Heart left ventricle (tissue), 16 donors: ENCODE data around the gene PRDM16. TPM values are rescaled to one million over a fixed set of nuclear protein-coding genes. Genes with fewer than 3 reads are reported as not detected.

ENCODE experiments used
- ATAC-seq, 4 donors: fragments of 200-7000 bp; cut with Tn5 transposase; one replicate each; pipeline ENCODE4 v1.9.1; 2020 to 2022; ENCODE audit warnings: moderate library complexity in 4 of 4, mild to moderate bottlenecking in 3 of 4, moderate number of reproducible peaks in 1 of 4
- DNase-seq, 5 donors: peaks; one replicate each; pipeline ENCODE4 v3.0.0-alpha.2; 2020
- H3K27ac ChIP-seq, 12 donors: fragments of 200-600 bp; sonication (generic) in 4 of 12; one replicate each; pipeline versions ENCODE4 v1.5.0 to v1.8.0; 2016 to 2022; ENCODE audit warnings: mild to moderate bottlenecking in 2 of 12
- H3K27me3 ChIP-seq, 9 donors: fragments of 200-600 bp; sonication (generic) in 2 of 9; one replicate each; pipeline versions ENCODE4 v1.5.1 to v1.8.0; 2016 to 2022; ENCODE audit warnings: mild to moderate bottlenecking in 3 of 9
- H3K36me3 ChIP-seq, 9 donors: fragments of 200-600 bp; sonication (generic) in 2 of 9; one replicate each; pipeline versions ENCODE4 v1.5.0 to v1.8.0; 2018 to 2022; ENCODE audit warnings: mild to moderate bottlenecking in 2 of 9
- H3K4me1 ChIP-seq, 12 donors: fragments of 200-600 bp; sonication (generic) in 4 of 12; one replicate each; pipeline versions ENCODE4 v1.5.0 to v1.8.0; 2016 to 2022; ENCODE audit warnings: mild to moderate bottlenecking in 3 of 12
- H3K4me3 ChIP-seq, 12 donors: fragments of 200-600 bp; sonication (generic) in 4 of 12; one replicate each; pipeline versions ENCODE4 v1.5.0 to v1.8.0; 2017 to 2022; ENCODE audit warnings: mild to moderate bottlenecking in 9 of 12, moderate library complexity in 4 of 12
- H3K9me3 ChIP-seq, 12 donors: fragments of 200-600 bp; sonication (generic) in 4 of 12; one replicate each; pipeline versions ENCODE4 v1.5.0 to v1.8.0; 2016 to 2022; ENCODE audit warnings: mild to moderate bottlenecking in 1 of 12
- POLR2A ChIP-seq, 2 donors: fragments of 450-650 bp; IDR thresholded peaks; one replicate each; pipeline ENCODE4 v1.6.1; 2017; ENCODE audit warnings: antibody characterized with exemption in 2 of 2, mild to moderate bottlenecking in 2 of 2, moderate library complexity in 2 of 2
- WGBS, 4 donors: extraction: QIAGEN DNeasy Blood & Tissue Kit in 2 of 4; methylation state at CpG; one replicate each; pipeline versions ENCODE4 v1.1.5 to v1.1.7; 2013 to 2018; 5-methylcytosine and 5-hydroxymethylcytosine counted together
- intact Hi-C, 10 donors: fragments of 100-400 bp; cut with DNase I; formaldehyde crosslinking; loops; one replicate each; pipeline versions ENCODE4 v1.11.1 to v1.14.2; 2022
- polyA plus RNA-seq, 2 donors: library from polyadenylated mRNA; stranded (reverse); fragments of 200-250 nt; gene quantifications; one replicate each; pipeline ENCODE4 v1.2.3, GENCODE V29; 2013
- total RNA-seq, 9 donors: library from RNA; depleted of rRNA in 2 of 9; stranded (reverse); fragments of >200 nt in 2 of 9; fragmentation: NEBNext Ultra II Directional in 3 of 9; extraction: Animal tissue kit (Norgen Biotek cat#: 25700) in 3 of 9; gene quantifications; one replicate each; pipeline versions ENCODE4 v1.1.0 to v1.2.4, GENCODE V29; 2016 to 2023
- TF ChIP-seq, protein P1 (sequence below), 12 donors: fragments of 200-600 bp; sonication (generic) in 4 of 12; IDR thresholded peaks; one replicate each; pipeline versions ENCODE4 v1.5.0 to v1.8.0; 2018 to 2022; ENCODE audit warnings: antibody characterized with exemption in 12 of 12, mild to moderate bottlenecking in 5 of 12
- donor health status: ischemic (EF 13 %, LVEDD 7.1; RV severe dilation, severe dysfunction).
- donor health status: healthy with polysubstance abuse.
- donor health status: DM: no; HTN: yes; CAD: no.
- donor health status: DM: no; HTN: no; CAD: no.
- donor health status: ischemic (EF 25% LVEDD 6.9; RV normal size, moderate dysfunction).
- donor health status: ischemic (EF 25% LVEDD 5.7; RV mildly dilated, moderate dysfunction).
- donor health status: healthy.
- donor health status: DM: yes; HTN: yes; CAD: no.
- donor health status: ischemic (EF 35%, LVEDD 5.7; RV mildly dilated, moderate dysfunction).
- donor health status: nonischemic (EF 11% LVEDD 7.7; RV severe dilation, severe dysfunction).
- donor health status: DM: yes; HTN: yes; CAD: no.
- donor health status: PGD.
- donor health status: ischemic (EF 29% LVEDD 5.4; RV normal size, mild dysfunction).
- donor health status: nonischemic (EF 23%, LVEDD 6.1; RV moderate dilation, normal function).

PRDM16 gene
- total and polyA plus RNA-seq, 11 donors: 6.0 to 22.7 (median 14.0) TPM

DNA sequence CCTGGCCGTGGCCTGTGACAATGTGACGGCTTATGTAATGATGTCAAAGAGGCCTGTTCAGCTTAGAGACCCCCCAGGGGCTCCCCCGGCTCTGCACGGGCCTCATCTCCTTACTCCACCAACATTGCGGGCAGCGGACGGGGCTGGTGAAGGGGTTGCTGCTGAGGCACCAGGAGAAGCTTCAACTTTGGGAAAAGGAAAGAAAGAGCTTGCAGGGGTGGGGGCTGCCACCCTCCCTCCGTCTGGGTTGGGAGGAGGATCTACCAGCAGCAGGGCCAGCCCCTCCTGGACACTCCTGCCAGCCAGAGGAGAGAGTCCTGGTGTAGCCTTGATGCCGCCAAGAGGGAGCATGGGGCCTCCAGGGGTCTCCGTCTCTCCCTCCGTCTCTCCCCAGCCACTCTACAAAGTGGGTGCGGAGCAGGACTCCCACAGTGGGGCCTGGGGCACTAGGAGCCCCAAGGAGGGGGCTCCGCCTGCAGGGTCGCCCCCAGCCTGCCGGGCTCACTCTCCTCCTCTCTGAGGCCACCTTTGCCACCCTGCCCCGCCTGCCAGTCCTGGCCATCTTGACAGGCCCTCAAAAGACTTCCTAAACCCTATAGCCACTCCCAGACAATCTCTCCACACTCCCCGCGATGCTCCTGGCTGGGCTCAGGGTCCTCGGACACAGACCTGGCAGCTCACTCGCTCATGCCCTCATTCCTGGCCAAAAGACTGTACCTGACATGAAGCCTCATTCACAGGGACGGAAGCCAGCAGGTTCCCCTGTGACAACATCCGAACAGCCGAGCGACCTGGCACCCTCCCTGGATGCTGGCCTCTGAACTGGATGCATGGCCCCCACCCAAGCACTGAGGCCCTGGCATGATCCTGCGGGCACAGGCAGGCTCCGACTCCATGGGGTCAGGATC is 255.0 kb downstream of the PRDM16 start:
- WGBS, 4 donors: 73 to 82% (median 77%) methylated on average over 21 to 26 of the region's 26 CpGs
- ATAC-seq: no peak
- DNase-seq: peak in 1 of 5 donors; percentile 33
- peaks cover 4 to 52% (median 23%) of the 10 kb centered on the region in 12 donors for H3K4me1 ChIP-seq
- H3K4me3 ChIP-seq: no peak overlapping the region
- TF ChIP-seq, protein P1, sequence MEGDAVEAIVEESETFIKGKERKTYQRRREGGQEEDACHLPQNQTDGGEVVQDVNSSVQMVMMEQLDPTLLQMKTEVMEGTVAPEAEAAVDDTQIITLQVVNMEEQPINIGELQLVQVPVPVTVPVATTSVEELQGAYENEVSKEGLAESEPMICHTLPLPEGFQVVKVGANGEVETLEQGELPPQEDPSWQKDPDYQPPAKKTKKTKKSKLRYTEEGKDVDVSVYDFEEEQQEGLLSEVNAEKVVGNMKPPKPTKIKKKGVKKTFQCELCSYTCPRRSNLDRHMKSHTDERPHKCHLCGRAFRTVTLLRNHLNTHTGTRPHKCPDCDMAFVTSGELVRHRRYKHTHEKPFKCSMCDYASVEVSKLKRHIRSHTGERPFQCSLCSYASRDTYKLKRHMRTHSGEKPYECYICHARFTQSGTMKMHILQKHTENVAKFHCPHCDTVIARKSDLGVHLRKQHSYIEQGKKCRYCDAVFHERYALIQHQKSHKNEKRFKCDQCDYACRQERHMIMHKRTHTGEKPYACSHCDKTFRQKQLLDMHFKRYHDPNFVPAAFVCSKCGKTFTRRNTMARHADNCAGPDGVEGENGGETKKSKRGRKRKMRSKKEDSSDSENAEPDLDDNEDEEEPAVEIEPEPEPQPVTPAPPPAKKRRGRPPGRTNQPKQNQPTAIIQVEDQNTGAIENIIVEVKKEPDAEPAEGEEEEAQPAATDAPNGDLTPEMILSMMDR (IDR thresholded peaks at IDR 0.05): no peak
- no peak for TF ChIP-seq POLR2A (IDR thresholded peaks at IDR 0.05)
- peak overlapping the region in 7 of 12 donors; percentile 39 to 72 (median 56) for H3K27ac ChIP-seq
- H3K27me3 ChIP-seq: peaks cover 0 to 8% (median 0%) of the 10 kb centered on the region in 9 donors
- no peaks in the 10 kb centered on the region for H3K36me3 ChIP-seq
- intact Hi-C loops: loop anchor here in 2 of 10 donors (5.0 kb wide), 2 partner anchors 88 to 98 kb away; no protein-coding TSS in a partner anchor
- no peaks in the 10 kb centered on the region for H3K9me3 ChIP-seq

DNA sequence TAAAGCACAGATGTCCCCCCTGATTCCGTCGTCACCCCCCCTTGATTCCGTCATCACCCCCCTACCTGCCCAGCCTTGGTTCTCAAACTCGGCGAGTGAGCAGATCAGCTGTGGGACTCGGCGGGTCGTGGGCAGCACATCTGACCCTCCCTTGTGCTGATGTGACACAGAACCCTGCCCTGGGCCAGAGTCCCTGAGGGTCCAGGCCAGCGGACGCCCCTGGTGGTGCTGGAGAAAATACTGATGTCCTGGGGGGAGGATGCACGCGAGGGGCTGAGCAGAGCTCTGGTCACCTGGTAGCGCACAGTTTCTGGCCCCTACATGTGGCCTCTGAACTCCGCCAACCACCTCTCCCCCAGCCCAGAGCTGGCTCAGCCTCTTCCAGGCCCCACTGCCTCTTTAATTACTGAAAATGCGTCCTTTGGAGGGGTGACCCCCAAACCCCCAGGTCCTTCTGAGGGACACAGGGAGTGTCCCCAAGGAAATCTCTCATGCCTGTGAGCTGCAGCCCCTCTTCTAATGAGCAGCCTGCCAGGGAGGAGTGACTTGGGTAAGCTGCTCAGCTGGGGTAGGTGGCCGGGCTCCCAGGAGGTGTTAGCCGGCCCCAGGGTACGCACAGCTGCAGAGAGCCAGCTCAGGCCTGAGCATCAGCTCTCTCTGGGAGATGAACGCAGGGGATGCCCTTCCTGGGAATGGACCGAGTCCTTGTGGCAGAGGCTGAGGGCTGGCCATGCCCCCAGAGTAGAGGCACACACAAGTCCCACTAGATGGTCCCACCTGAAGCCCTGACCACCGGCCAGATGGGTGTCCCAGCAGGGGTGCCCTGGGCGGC is 255.9 kb downstream of the PRDM16 start:
- ATAC-seq (no peak), DNase-seq (no peak)
- WGBS, 4 donors: 91 to 94% (median 92%) methylated on average over 19 to 22 of the region's 22 CpGs
- H3K9me3 ChIP-seq: no peaks in the 10 kb centered on the region
- TF ChIP-seq, protein P1 (IDR thresholded peaks at IDR 0.05): no peak
- TF ChIP-seq POLR2A (IDR thresholded peaks at IDR 0.05): no peak
- intact Hi-C loops: loop anchor here in 3 of 10 donors (5.0 kb wide), 2 partner anchors 87 to 97 kb away; no protein-coding TSS in a partner anchor
- H3K36me3 ChIP-seq: no peaks in the 10 kb centered on the region
- H3K4me1 ChIP-seq: peaks cover 4 to 52% (median 25%) of the 10 kb centered on the region in 12 donors
- no peak overlapping the region for H3K27ac ChIP-seq
- H3K27me3 ChIP-seq: peaks cover 0 to 8% (median 0%) of the 10 kb centered on the region in 9 donors
- H3K4me3 ChIP-seq: no peak overlapping the region

DNA sequence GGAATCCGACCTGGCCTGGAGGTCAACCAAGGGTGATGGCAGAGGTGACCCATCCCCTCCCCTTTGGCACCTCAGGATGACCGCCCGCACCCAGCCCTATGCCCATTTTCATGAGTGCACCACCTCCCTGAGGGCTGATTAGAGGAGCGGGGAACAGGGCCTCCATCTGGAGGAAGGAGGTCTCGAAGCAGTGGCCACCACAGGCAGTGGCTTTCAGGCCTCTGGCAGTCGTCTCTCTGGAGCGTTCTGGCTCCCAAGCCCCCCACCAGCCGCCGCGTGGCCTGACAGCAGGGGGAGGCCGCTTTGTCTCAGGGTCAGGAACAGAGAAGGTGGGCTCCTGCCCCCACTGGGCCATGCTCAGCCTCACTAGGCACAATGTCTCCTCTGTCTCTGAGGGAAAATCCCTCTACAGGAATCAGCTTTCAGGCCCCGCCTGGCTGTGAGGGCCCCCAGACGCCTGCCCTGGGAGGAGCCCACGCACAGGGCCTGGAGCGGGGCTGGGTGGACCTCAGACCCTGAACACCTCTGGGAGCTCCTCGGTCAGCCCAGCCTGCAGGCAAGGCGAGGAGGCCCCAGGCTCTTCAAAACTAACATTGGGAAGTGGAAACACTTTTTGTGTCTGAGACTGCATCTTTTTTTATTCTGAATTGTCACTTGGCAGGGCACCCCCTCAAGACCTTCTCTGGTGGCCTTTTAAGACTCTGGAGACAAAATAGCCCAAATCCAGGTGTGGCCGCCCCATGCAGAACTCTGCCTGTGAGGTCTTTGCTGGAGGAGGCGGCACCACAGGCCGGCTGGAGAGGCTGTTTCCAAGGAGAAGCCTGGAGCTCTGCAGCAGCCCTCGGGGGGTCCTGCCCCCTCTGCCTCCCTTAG is 257.7 kb downstream of the PRDM16 start:
- no peak for DNase-seq
- no peak for ATAC-seq
- Histone ChIP-seq H3K4me3 (no peak overlapping the region), H3K27ac (peak overlapping the region in 3 of 12 donors; percentile 7 to 82 (median 68)), H3K36me3 (no peaks in the 10 kb centered on the region), H3K27me3 (peaks cover 0 to 8% (median 0%) of the 10 kb centered on the region in 9 donors), H3K4me1 (peaks cover 4 to 52% (median 26%) of the 10 kb centered on the region in 12 donors), H3K9me3 (no peaks in the 10 kb centered on the region)
- 79 to 86% (median 81%) methylated on average over 17 to 21 of the region's 21 CpGs for WGBS, 4 donors
- intact Hi-C loops: loop anchor here in 1 of 10 donors (5.0 kb wide), 1 partner anchor 86 kb away; no protein-coding TSS in a partner anchor
- TF ChIP-seq, protein P1 (IDR thresholded peaks at IDR 0.05): no peak
- TF ChIP-seq POLR2A (IDR thresholded peaks at IDR 0.05): no peak
